Spleen (tissue), 11 donors: ENCODE results near the gene ARID5B. TPM values are rescaled to one million over a fixed set of nuclear protein-coding genes. Genes with fewer than 3 reads are reported as not detected.

Experiments
- DNase-seq: peaks from one replicate; pipeline ENCODE4 v3.0.0-alpha.2; 2020
- H3K27ac ChIP-seq, 8 donors: fragments of 200-600 bp; sonication (generic) in 7 of 8; 1 replicate in 4 of 8; 2 replicates in 4 of 8; pipeline versions ENCODE4 v1.5.0 to v1.8.0; 2016 to 2021; ENCODE audit warnings: inconsistent platforms in 4 of 8, mild to moderate bottlenecking in 4 of 8, moderate library complexity in 1 of 8
- H3K27me3 ChIP-seq, 7 donors: fragments of 200-600 bp; sonication (generic) in 6 of 7; replicated peaks in 1 of 7; 1 replicate in 4 of 7; 2 replicates in 3 of 7; pipeline versions ENCODE4 v1.5.0 to v1.8.0; 2016 to 2021; ENCODE audit warnings: inconsistent platforms in 3 of 7, mild to moderate bottlenecking in 1 of 7
- H3K36me3 ChIP-seq, 6 donors: fragments of 200-600 bp; sonication (generic) in 5 of 6; 1 replicate in 4 of 6; 2 replicates in 2 of 6; pipeline versions ENCODE4 v1.5.0 to v1.8.0; 2016 to 2021; ENCODE audit warnings: inconsistent platforms in 2 of 6
- H3K4me1 ChIP-seq, 6 donors: fragments of 200-600 bp; sonication (generic) in 5 of 6; 1 replicate in 3 of 6; 2 replicates in 3 of 6; pipeline versions ENCODE4 v1.5.0 to v1.8.0; 2016 to 2021; ENCODE audit warnings: inconsistent platforms in 3 of 6
- H3K4me3 ChIP-seq, 8 donors: fragments of 200-600 bp; sonication (generic) in 7 of 8; 1 replicate in 4 of 8; 2 replicates in 4 of 8; pipeline versions ENCODE4 v1.5.0 to v1.8.0; 2016 to 2021; ENCODE audit warnings: inconsistent platforms in 4 of 8, mild to moderate bottlenecking in 4 of 8, moderate library complexity in 2 of 8
- H3K9me3 ChIP-seq, 8 donors: fragments of 200-600 bp; sonication (generic) in 7 of 8; 1 replicate in 4 of 8; 2 replicates in 4 of 8; pipeline versions ENCODE4 v1.5.0 to v1.8.0; 2016 to 2021; ENCODE audit warnings: inconsistent platforms in 4 of 8
- POLR2A ChIP-seq, 3 donors: fragments of 450-650 bp; IDR thresholded peaks; one replicate each; pipeline ENCODE4 v1.5.1; 2017; ENCODE audit warnings: antibody characterized with exemption in 3 of 3, mild to moderate bottlenecking in 1 of 3
- POLR2AphosphoS5 ChIP-seq, 3 donors: sonication (generic); formaldehyde crosslinking; IDR thresholded peaks; one replicate each; pipeline ENCODE4 v1.5.1; 2017; ENCODE audit warnings: antibody characterized with exemption in 3 of 3
- WGBS, 5 donors: extraction: QIAGEN DNeasy Blood & Tissue Kit in 3 of 5; methylation state at CpG; one replicate each; pipeline versions ENCODE4 v1.1.5 to v1.1.7; 2013 to 2018; 5-methylcytosine and 5-hydroxymethylcytosine counted together
- intact Hi-C: fragments of 100-400 bp; cut with DNase I; formaldehyde crosslinking; loops from one replicate; pipeline ENCODE4 v1.15.0; 2023; ENCODE audit warnings: low total_unique reads
- polyA plus RNA-seq, 3 donors: library from polyadenylated mRNA; stranded (reverse); fragments of 200-250 nt; gene quantifications; one replicate each; pipeline ENCODE4 v1.2.1, GENCODE V29; 2013
- total RNA-seq, 7 donors: library from RNA; depleted of rRNA in 3 of 7; stranded (reverse); fragments of >200 nt in 3 of 7; fragmentation: NEBNext Ultra II Directional in 4 of 7; extraction: Animal tissue kit (Norgen Biotek cat#: 25700) in 4 of 7; gene quantifications; one replicate each; pipeline versions ENCODE4 v1.1.0 to v1.2.1, GENCODE V29; 2016 to 2021
- TF ChIP-seq, protein P1 (sequence below), 11 experiments: fragments of 200-600 bp in 7 of 11; fragments of 450-650 bp in 4 of 11; sonication (generic) in 4 of 11; IDR thresholded peaks in 8 of 11; conservative IDR thresholded peaks in 3 of 11; 1 replicate in 7 of 11; 2 replicates in 4 of 11; pipeline versions ENCODE4 v1.4.0 to v1.8.0; 2016 to 2021; ENCODE audit warnings: antibody characterized with exemption in 11 of 11, inconsistent platforms in 4 of 11, mild to moderate bottlenecking in 1 of 11
- donor health status: healthy with polysubstance abuse.
- donor health status: DM: no; HTN: no; CAD: no; lungs with moderate emphysema.
- donor health status: DM: no; HTN: no; CAD: no.
- donor health status: Bipolar disorder and iron deficiency.
- donor health status: healthy.
- donor health status: DM: no; HTN: no; CAD: no.
- donor health status: DM: yes; HTN: yes; CAD: no.

The ARID5B gene
- total and polyA plus RNA-seq, 10 donors: 5.6 to 70.7 (median 46.2) TPM

DNA sequence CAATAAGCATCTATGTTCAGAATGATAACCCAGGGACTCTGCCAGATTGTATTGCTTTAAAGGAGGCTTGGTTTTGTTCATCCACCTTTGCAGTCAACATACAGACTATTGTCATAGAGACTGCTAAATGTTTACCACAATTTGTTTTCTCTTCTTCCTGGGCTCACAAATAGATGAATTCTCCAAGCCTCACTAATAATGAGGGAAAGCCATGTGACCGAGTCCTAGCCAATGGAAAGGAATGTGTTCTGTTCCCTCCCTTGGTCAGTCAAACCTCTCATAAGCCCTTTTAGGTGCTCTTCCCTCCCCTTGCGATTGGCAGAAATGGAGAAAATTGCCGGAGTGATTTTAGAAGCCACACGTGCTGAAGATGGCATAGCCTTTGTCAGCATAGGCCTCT lies 230.2 kb downstream of the ARID5B start:
- intact Hi-C loops: no loop called here
- no peak for TF ChIP-seq POLR2A (IDR thresholded peaks at IDR 0.05)
- TF ChIP-seq, protein P1, sequence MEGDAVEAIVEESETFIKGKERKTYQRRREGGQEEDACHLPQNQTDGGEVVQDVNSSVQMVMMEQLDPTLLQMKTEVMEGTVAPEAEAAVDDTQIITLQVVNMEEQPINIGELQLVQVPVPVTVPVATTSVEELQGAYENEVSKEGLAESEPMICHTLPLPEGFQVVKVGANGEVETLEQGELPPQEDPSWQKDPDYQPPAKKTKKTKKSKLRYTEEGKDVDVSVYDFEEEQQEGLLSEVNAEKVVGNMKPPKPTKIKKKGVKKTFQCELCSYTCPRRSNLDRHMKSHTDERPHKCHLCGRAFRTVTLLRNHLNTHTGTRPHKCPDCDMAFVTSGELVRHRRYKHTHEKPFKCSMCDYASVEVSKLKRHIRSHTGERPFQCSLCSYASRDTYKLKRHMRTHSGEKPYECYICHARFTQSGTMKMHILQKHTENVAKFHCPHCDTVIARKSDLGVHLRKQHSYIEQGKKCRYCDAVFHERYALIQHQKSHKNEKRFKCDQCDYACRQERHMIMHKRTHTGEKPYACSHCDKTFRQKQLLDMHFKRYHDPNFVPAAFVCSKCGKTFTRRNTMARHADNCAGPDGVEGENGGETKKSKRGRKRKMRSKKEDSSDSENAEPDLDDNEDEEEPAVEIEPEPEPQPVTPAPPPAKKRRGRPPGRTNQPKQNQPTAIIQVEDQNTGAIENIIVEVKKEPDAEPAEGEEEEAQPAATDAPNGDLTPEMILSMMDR (IDR thresholded peaks at IDR 0.05 in 8 of 11, conservative IDR thresholded peaks at IDR 0.05 in 3 of 11): no peak
- TF ChIP-seq POLR2AphosphoS5 (IDR thresholded peaks at IDR 0.05): no peak
- no peak for DNase-seq
- Histone ChIP-seq H3K4me3 (no peak overlapping the region), H3K9me3 (peaks cover 0 to 13% (median 10%) of the 10 kb centered on the region in 8 donors), H3K27me3 (no peaks in the 10 kb centered on the region), H3K4me1 (no peaks in the 10 kb centered on the region), H3K36me3 (no peaks in the 10 kb centered on the region), H3K27ac (no peak overlapping the region)
- WGBS, 5 donors: 92 to 98% (median 95%) methylated on average over 4 of the region's 4 CpGs

DNA sequence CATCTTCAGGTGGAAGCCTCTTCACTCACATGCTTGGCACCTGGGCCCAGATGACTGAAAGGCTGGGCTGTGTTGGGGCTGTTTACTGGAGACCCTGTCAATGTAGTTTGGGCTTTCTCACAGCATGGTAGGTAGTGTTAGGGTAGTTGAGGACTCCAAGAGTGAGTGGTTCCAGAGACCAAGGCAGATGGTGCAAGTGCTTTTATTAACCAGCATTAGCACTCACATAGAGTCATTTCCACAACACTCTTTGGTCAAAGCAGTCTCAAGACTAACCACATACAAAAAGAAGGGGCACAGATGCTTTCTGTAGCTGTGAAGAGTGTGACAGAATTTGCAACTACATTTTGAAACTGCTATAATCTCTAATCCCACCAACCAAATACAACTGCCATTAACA lies 232.1 kb downstream of the ARID5B start:
- TF ChIP-seq POLR2A (IDR thresholded peaks at IDR 0.05) (no peak), POLR2AphosphoS5 (IDR thresholded peaks at IDR 0.05) (no peak)
- TF ChIP-seq, protein P1 (IDR thresholded peaks at IDR 0.05 in 8 of 11, conservative IDR thresholded peaks at IDR 0.05 in 3 of 11): no peak
- DNase-seq: no peak

DNA sequence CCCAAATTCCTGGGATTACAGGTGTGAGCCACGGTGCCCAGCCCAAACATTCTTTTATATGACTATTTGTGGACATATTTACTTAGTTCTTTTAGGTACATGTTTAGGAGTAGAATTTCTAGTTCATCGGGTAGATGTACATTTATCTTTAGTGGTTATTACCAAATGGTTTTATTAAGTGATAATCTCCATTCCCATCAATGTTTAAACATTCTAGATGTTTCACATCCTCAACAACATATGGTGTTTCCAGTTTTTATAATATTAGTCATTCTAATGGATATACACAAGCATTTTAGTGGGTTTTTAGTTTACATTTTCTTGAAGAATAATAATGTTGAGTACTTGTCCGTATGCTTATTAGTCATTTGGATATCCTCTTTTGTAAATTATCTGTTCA lies 235.4 kb downstream of the ARID5B start:
- no peaks in the 10 kb centered on the region for H3K27me3 ChIP-seq
- H3K9me3 ChIP-seq: peaks cover 0 to 8% (median 3%) of the 10 kb centered on the region in 8 donors
- intact Hi-C loops: no loop called here
- DNase-seq: no peak
- no peaks in the 10 kb centered on the region for H3K36me3 ChIP-seq
- TF ChIP-seq POLR2AphosphoS5 (IDR thresholded peaks at IDR 0.05): no peak
- no peak for TF ChIP-seq POLR2A (IDR thresholded peaks at IDR 0.05)
- TF ChIP-seq, protein P1 (IDR thresholded peaks at IDR 0.05 in 8 of 11, conservative IDR thresholded peaks at IDR 0.05 in 3 of 11): no peak
- H3K27ac ChIP-seq: no peak overlapping the region
- H3K4me1 ChIP-seq: no peaks in the 10 kb centered on the region
- no peak overlapping the region for H3K4me3 ChIP-seq
- 94 to 99% (median 95%) methylated on average over 3 of the region's 3 CpGs for WGBS, 5 donors

More for the DNA sequence above, 232.1 kb downstream of the ARID5B start:
- Histone ChIP-seq H3K9me3 (peaks cover 0 to 19% (median 13%) of the 10 kb centered on the region in 8 donors), H3K27me3 (no peaks in the 10 kb centered on the region), H3K4me1 (no peaks in the 10 kb centered on the region), H3K27ac (no peak overlapping the region), H3K36me3 (no peaks in the 10 kb centered on the region), H3K4me3 (no peak overlapping the region)
- intact Hi-C loops: no loop called here

Other genes with a start within 250 kb of the ARID5B start
- gene CABCOCO1, start 238.8 kb upstream of the ARID5B start, total RNA-seq: under 1 TPM in 3 of 7 donors, not detected in 4; 0.39 to 0.60 (median 0.56) TPM
- gene CABCOCO1, start 238.8 kb upstream of the ARID5B start, polyA plus RNA-seq: 1 to 10 TPM in 1 of 3 donors, under 1 TPM in 2; 0.06 to 1.0 (median 0.29) TPM